Sigmoid colon (tissue), 7 donors: ENCODE data around the gene GNPNAT1. TPM values are rescaled to one million over a fixed set of nuclear protein-coding genes. Genes with fewer than 3 reads are reported as not detected.

Experiments
- DNase-seq: peaks from one replicate; pipeline ENCODE4 v3.0.0-alpha.2; 2019
- H3K27ac ChIP-seq, 4 donors: fragments of 200-600 bp; sonication (generic); one replicate each; pipeline ENCODE4 v1.5.1; 2016 to 2019; ENCODE audit warnings: mild to moderate bottlenecking in 1 of 4
- H3K27me3 ChIP-seq, 3 donors: fragments of 200-600 bp; sonication (generic); one replicate each; pipeline ENCODE4 v1.5.1; 2019; ENCODE audit warnings: mild to moderate bottlenecking in 1 of 3
- H3K36me3 ChIP-seq, 4 donors: fragments of 200-600 bp; sonication (generic); one replicate each; pipeline ENCODE4 v1.5.1; 2016 to 2019
- H3K4me1 ChIP-seq, 4 donors: fragments of 200-600 bp; sonication (generic); one replicate each; pipeline ENCODE4 v1.5.1; 2017 to 2019
- H3K4me3 ChIP-seq, 4 donors: fragments of 200-600 bp; sonication (generic); one replicate each; pipeline ENCODE4 v1.5.1; 2017 to 2019; ENCODE audit warnings: mild to moderate bottlenecking in 2 of 4, moderate library complexity in 1 of 4
- H3K9me3 ChIP-seq, 4 donors: fragments of 200-600 bp in 3 of 4; sonication (generic) in 3 of 4; one replicate each; pipeline versions ENCODE4 v1.5.1 to v1.6.1; 2013 to 2019
- EP300 ChIP-seq, 4 donors: sonication (generic); formaldehyde crosslinking; IDR thresholded peaks; one replicate each; pipeline ENCODE4 v1.6.1; 2017; ENCODE audit warnings: antibody characterized with exemption in 4 of 4
- POLR2A ChIP-seq, 2 donors: fragments of 450-650 bp; IDR thresholded peaks; one replicate each; pipeline ENCODE4 v1.6.1; 2016; ENCODE audit warnings: antibody characterized with exemption in 2 of 2, mild to moderate bottlenecking in 2 of 2, moderate library complexity in 2 of 2
- POLR2AphosphoS5 ChIP-seq, 4 donors: sonication (generic); formaldehyde crosslinking; IDR thresholded peaks; one replicate each; pipeline ENCODE4 v1.6.1; 2017; ENCODE audit warnings: antibody characterized with exemption in 4 of 4
- WGBS, 2 donors: extraction: QIAGEN DNeasy Blood & Tissue Kit; methylation state at CpG; one replicate each; pipeline ENCODE4 v1.1.7; 2013; 5-methylcytosine and 5-hydroxymethylcytosine counted together
- intact Hi-C: fragments of 100-400 bp; cut with DNase I; formaldehyde crosslinking; loops from one replicate; pipeline ENCODE4 v1.15.1; 2023
- polyA plus RNA-seq, 3 donors: library from polyadenylated mRNA; stranded (reverse); fragments of 200-250 nt; gene quantifications; one replicate each; pipeline ENCODE4 v1.2.3, GENCODE V29; 2013
- total RNA-seq, 4 donors: library from RNA; depleted of rRNA; stranded (reverse); fragments of >200 nt; gene quantifications; one replicate each; pipeline ENCODE4 v1.1.0, GENCODE V29; 2016
- TF ChIP-seq, protein P1 (sequence below), 4 experiments: fragments of 450-650 bp in 3 of 4; fragments of 200-600 bp in 1 of 4; IDR thresholded peaks; one replicate each; pipeline ENCODE4 v1.5.1; 2016 to 2019; ENCODE audit warnings: antibody characterized with exemption in 4 of 4, mild to moderate bottlenecking in 3 of 4, moderate library complexity in 2 of 4
- donor health status: healthy with polysubstance abuse.
- donor health status: Bipolar disorder and iron deficiency.
- donor health status: healthy.

The GNPNAT1 gene
- total and polyA plus RNA-seq, 7 donors: 13.3 to 34.9 (median 18.8) TPM

DNA sequence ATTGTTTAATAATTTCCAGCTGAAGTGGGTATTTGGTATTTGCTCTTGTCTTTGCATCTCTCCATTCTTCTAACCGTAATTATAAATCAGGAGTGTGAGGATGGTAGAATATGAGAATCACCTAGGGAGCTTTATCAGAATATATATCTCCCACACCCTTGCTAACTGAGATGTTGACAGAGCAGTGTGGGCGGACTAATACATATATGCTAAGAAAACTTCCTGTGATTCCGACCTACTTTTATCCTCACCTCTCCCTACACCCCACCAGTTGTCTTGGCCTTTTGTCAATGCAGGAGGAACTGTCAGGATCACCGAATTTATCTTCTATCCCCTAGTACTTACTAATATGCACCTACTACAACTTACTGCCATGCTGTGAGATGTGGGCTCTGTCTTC is 14.7 kb upstream of the GNPNAT1 start:
- DNase-seq: no peak
- intact Hi-C loops: no loop called here
- Histone ChIP-seq H3K36me3 (no peaks in the 10 kb centered on the region), H3K27me3 (no peaks in the 10 kb centered on the region), H3K4me1 (peaks cover 0 to 3% (median 0%) of the 10 kb centered on the region in 4 donors), H3K4me3 (no peak overlapping the region), H3K9me3 (no peaks in the 10 kb centered on the region), H3K27ac (no peak overlapping the region)
- no peak for TF ChIP-seq POLR2A (IDR thresholded peaks at IDR 0.05)
- TF ChIP-seq POLR2AphosphoS5 (IDR thresholded peaks at IDR 0.05): no peak
- TF ChIP-seq, protein P1, sequence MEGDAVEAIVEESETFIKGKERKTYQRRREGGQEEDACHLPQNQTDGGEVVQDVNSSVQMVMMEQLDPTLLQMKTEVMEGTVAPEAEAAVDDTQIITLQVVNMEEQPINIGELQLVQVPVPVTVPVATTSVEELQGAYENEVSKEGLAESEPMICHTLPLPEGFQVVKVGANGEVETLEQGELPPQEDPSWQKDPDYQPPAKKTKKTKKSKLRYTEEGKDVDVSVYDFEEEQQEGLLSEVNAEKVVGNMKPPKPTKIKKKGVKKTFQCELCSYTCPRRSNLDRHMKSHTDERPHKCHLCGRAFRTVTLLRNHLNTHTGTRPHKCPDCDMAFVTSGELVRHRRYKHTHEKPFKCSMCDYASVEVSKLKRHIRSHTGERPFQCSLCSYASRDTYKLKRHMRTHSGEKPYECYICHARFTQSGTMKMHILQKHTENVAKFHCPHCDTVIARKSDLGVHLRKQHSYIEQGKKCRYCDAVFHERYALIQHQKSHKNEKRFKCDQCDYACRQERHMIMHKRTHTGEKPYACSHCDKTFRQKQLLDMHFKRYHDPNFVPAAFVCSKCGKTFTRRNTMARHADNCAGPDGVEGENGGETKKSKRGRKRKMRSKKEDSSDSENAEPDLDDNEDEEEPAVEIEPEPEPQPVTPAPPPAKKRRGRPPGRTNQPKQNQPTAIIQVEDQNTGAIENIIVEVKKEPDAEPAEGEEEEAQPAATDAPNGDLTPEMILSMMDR (IDR thresholded peaks at IDR 0.05): no peak
- no peak for TF ChIP-seq EP300 (IDR thresholded peaks at IDR 0.05)
- 77 to 89% methylated on average over 4 of the region's 4 CpGs for WGBS, 2 donors

DNA sequence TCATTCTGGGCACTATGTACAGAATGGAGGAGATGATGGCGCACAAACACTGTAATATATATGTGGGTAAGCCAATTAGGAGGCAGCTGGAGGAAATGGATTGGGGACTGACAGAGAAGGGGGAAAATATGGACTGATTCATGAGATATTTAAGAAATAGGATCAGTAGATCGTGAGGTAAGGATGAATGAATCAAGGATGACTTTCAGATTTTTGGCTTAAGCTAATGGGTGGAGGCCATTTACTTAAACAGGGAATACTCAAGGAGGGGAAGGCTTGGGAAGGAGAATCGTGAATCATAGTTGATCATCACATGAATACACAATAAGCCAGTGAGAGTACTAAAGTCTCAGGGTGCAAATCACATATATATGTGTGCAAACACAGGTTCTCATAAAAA is 11.2 kb upstream of the GNPNAT1 start:
- DNase-seq: no peak
- Histone ChIP-seq H3K4me3 (no peak overlapping the region), H3K27ac (peak overlapping the region in 2 of 4 donors; percentile 59 to 71), H3K27me3 (no peaks in the 10 kb centered on the region), H3K4me1 (peaks cover 0 to 7% (median 3%) of the 10 kb centered on the region in 4 donors), H3K36me3 (no peaks in the 10 kb centered on the region), H3K9me3 (no peaks in the 10 kb centered on the region)
- TF ChIP-seq EP300 (IDR thresholded peaks at IDR 0.05) (no peak), POLR2A (IDR thresholded peaks at IDR 0.05) (no peak), POLR2AphosphoS5 (IDR thresholded peaks at IDR 0.05) (no peak)
- TF ChIP-seq, protein P1 (IDR thresholded peaks at IDR 0.05): no peak
- intact Hi-C loops: no loop called here
- WGBS, 2 donors: 81 to 93% methylated on average over 3 of the region's 3 CpGs

DNA sequence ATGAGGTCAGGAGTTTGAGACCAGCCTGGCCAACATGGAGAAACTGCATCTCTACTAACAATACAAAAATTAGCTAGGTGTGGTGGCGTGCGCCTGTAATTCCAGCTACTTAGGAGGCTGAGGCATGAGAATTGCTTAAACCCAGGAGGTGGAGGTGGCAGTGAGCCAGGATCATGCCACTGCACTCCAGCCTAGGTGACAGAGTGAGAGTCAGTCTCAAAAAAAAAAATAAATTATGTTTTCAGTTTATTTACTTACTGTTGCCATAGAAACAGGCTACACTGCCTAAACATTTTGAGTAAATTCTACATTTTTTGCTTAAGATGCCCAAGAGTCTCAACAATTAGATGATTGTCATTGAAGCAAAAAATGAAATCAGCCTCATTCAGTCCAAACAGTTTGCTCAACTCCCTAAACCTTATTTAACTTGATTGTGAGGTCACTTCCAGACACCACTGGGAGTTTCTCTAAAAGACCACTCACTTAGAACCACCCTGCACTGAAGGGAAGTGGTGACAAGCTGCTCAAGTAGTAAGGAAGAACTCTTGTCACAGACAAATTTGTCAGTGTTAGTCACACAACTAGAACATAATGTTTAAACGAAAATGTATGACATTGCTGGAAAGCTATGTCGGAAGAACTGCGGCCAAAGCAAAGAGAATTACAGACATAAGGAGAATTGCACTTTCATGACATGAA is 9.8 kb upstream of the GNPNAT1 start:
- no peak for DNase-seq

DNA sequence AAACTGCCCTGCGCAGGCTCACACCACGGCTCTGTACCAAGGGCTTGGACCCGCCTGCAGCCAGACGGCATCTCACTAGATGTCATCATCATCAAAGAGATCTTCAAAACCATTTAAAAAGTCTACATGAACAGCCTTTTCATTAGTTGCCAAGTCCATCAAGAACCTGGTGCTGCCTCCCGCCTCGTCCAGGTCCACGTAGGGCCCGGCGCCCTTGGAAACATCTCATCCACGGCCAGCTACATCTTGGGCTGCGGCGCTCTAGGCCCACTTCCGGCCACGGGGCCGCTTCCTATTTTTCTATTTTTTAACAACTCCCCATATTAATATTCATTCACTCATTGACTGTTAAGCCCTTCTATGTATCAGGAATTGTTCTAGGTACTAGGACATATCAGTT is 7.4 kb upstream of the GNPNAT1 start:
- no peaks in the 10 kb centered on the region for H3K27me3 ChIP-seq
- TF ChIP-seq EP300 (IDR thresholded peaks at IDR 0.05): no peak
- TF ChIP-seq, protein P1 (IDR thresholded peaks at IDR 0.05): no peak
- TF ChIP-seq POLR2A (IDR thresholded peaks at IDR 0.05): no peak
- TF ChIP-seq POLR2AphosphoS5 (IDR thresholded peaks at IDR 0.05): no peak

More for the DNA sequence above, 9.8 kb upstream of the GNPNAT1 start:
- Histone ChIP-seq H3K4me3 (no peak overlapping the region), H3K9me3 (no peaks in the 10 kb centered on the region), H3K27me3 (no peaks in the 10 kb centered on the region), H3K36me3 (no peaks in the 10 kb centered on the region), H3K27ac (peak overlapping the region in 3 of 4 donors; percentile 59 to 71 (median 60)), H3K4me1 (peaks cover 0 to 7% (median 3%) of the 10 kb centered on the region in 4 donors)
- TF ChIP-seq POLR2AphosphoS5 (IDR thresholded peaks at IDR 0.05): peak in 1 of 4 donors; percentile 34
- TF ChIP-seq POLR2A (IDR thresholded peaks at IDR 0.05): no peak
- WGBS, 2 donors: 70 to 74% methylated on average over 5 of the region's 5 CpGs
- intact Hi-C loops: no loop called here

DNA sequence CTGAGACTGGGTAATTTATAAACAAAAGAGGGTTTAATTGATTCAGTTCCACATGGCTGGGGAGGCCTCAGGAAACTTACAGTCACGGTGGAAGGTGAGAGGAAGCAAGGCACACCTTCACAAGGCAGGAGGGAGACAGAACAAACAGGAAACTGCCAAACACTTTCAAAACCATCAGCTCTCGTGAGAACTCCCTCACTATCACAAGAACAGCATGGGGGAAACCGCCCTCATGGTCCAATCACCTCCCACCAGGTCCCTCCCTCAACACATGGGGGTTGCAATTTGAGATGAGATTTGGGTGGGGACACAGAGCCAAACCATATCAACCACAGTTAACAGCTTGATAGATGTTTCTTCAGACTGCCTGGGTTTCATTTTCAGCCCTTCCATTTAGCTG is 6.2 kb upstream of the GNPNAT1 start:
- 60 to 62% methylated on average over 3 of the region's 3 CpGs for whole genome bisulfite sequencing, 2 donors
- Histone ChIP-seq H3K4me3 (no peak overlapping the region), H3K4me1 (peaks cover 0 to 7% (median 3%) of the 10 kb centered on the region in 4 donors), H3K9me3 (no peaks in the 10 kb centered on the region), H3K27ac (no peak overlapping the region), H3K27me3 (no peaks in the 10 kb centered on the region), H3K36me3 (no peaks in the 10 kb centered on the region)
- no peak for DNase-seq
- intact Hi-C loops: no loop called here
- TF ChIP-seq EP300 (IDR thresholded peaks at IDR 0.05) (no peak), POLR2A (IDR thresholded peaks at IDR 0.05) (no peak), POLR2AphosphoS5 (IDR thresholded peaks at IDR 0.05) (no peak)
- TF ChIP-seq, protein P1 (IDR thresholded peaks at IDR 0.05): no peak

More for the DNA sequence above, 7.4 kb upstream of the GNPNAT1 start:
- no peaks in the 10 kb centered on the region for H3K36me3 ChIP-seq
- WGBS, 2 donors: 93 to 96% methylated on average over 15 of the region's 15 CpGs
- intact Hi-C loops: no loop called here
- H3K9me3 ChIP-seq: no peaks in the 10 kb centered on the region
- H3K27ac ChIP-seq: no peak overlapping the region
- no peak overlapping the region for H3K4me3 ChIP-seq
- no peak for DNase-seq
- H3K4me1 ChIP-seq: peaks cover 0 to 7% (median 3%) of the 10 kb centered on the region in 4 donors
